ENCODE measurements around the gene LNPEP. TPM values are rescaled to one million over a fixed set of nuclear protein-coding genes. Genes with fewer than 3 reads are reported as not detected.

Gene LNPEP
- total and polyA plus RNA-seq, 2 of the 4 experiments (the other 2 are of a cell fraction) = 3.6 to 27.4 TPM

GRCh38 chr5:96968614-96969013, 32.7 kb downstream of the LNPEP start:
- no peak overlapping the region for H4K5ac ChIP-seq (ENCODE audit: low read depth, low read length)
- BruUV-seq (replicated peaks) = no TSS peak
- no peaks in the 10 kb centered on the region for H3K9me3 ChIP-seq (ENCODE audit: control insufficient read depth, insufficient read depth, low read length)
- in situ Hi-C loops (cut with MboI; ENCODE audit: low sequenced_read_pairs) = no loop called here
- no peak overlapping the region for H4K8ac ChIP-seq (ENCODE audit: low read depth in 2 of 2, low read length in 2 of 2)
- H3K4me2 ChIP-seq (ENCODE audit: low read depth, low read length) = peak overlapping the region; percentile 28
- no peaks in the 10 kb centered on the region for H3K27me3 ChIP-seq (ENCODE audit: control insufficient read depth, insufficient read depth, low read length)
- 0 out of 2 replicates have a peak overlapping the region, but pooled peaks have one; percentile 34 for H3K14ac ChIP-seq (replicated peaks; ENCODE audit: low read depth, low read length)
- H4K20me1 ChIP-seq (ENCODE audit: insufficient read depth, low read length) = no peaks in the 10 kb centered on the region
- DNase-seq (peak; percentile 28), ATAC-seq (ENCODE audit: low read depth) (peak; percentile 73)
- H2AFZ ChIP-seq (replicated peaks; ENCODE audit: low read length, poor library complexity) = no peak overlapping the region
- TF ChIP-seq USF2 (IDR thresholded peaks at IDR 0.05; ENCODE audit: low read depth, low read length) (no peak), RFX5 (IDR thresholded peaks at IDR 0.05; ENCODE audit: low read depth, low read length) (no peak), NFE2L2 (IDR thresholded peaks at IDR 0.05; ENCODE audit: low read depth, low read length) (no peak), POLR2A (IDR thresholded peaks at IDR 0.05; ENCODE audit: low read depth, low read length) (no peak)
- H2BK5ac ChIP-seq (ENCODE audit: low read depth, low read length, poor library complexity, severe bottlenecking) = no peak overlapping the region
- H3K9ac ChIP-seq (ENCODE audit: low read depth, low read length) = no peak overlapping the region
- no peak overlapping the region for H4K91ac ChIP-seq (ENCODE audit: insufficient read depth, low read depth, low read length)
- peaks cover 18 to 34% of the 10 kb centered on the region in 2 experiments for H3K79me1 ChIP-seq (ENCODE audit: low read depth in 1 of 2, low read length in 2 of 2)
- dilution Hi-C loops (cut with HindIII; ENCODE audit: low sequenced_read_pairs, unreplicated experiment) = no loop called here
- no peak overlapping the region for H2AK9ac ChIP-seq (replicated peaks; ENCODE audit: low read depth, low read length, poor library complexity)
- H2AK5ac ChIP-seq (ENCODE audit: low read depth, low read length) = no peak overlapping the region
- no peak overlapping the region for H2BK120ac ChIP-seq (ENCODE audit: low read depth, low read length)
- H3K4ac ChIP-seq (ENCODE audit: low read depth, low read length) = no peak overlapping the region
- H3K18ac ChIP-seq (ENCODE audit: low read depth, low read length) = no peak overlapping the region
- intact Hi-C loops (cut with micrococcal nuclease) = no loop called here
- H2BK20ac ChIP-seq (ENCODE audit: low read depth, low read length) = no peak overlapping the region
- 37% methylated on average over 2 of the region's 2 CpGs; no CpG with 5 or more reads in 1 of the 2 experiments for WGBS, 2 experiments (ENCODE audit: extremely low coverage in 2 of 2, insufficient read length in 1 of 2)
- no peak overlapping the region; the same call in 1 of the 2 replicates for H3K27ac ChIP-seq (ENCODE audit: insufficient read depth, low read length)
- H3K4me1 ChIP-seq (ENCODE audit: control insufficient read depth, insufficient read depth, low read length) = peaks cover 4% of the 10 kb centered on the region
- no peaks in the 10 kb centered on the region for H3K36me3 ChIP-seq (ENCODE audit: control insufficient read depth, insufficient read depth, low read length)
- ChIA-PET CTCF (interaction anchor here (1.1 kb wide), 1 partner anchor 10 kb away, joined by 8 read pairs; no protein-coding TSS in a partner anchor), POLR2A (ENCODE audit: unreplicated experiment) (no interaction called here)
- no peak overlapping the region for H3K4me3 ChIP-seq (ENCODE audit: insufficient read depth, low read depth, low read length)
- no peak overlapping the region for H3K23ac ChIP-seq (ENCODE audit: low read depth, low read length)
- no peak overlapping the region for H2BK15ac ChIP-seq (ENCODE audit: low read depth, low read length)
- peaks cover 7% of the 10 kb centered on the region for H3K9me1 ChIP-seq (ENCODE audit: insufficient read depth, low read length)
- H3K56ac ChIP-seq (ENCODE audit: extremely low read depth, insufficient read depth, low read length) = no peak overlapping the region
